GM19099 (cell line): ENCODE results near the gene IRF2BP1.

ENCODE experiments used
- POLR2A ChIP-seq: IDR thresholded peaks from 3 replicates; pipeline ENCODE4 v1.6.1; 2011; ENCODE audit warnings: low read depth; ENCODE audit not compliant: insufficient read length; ENCODE audit errors: extremely low read depth

Gene IRF2BP1, protein sequence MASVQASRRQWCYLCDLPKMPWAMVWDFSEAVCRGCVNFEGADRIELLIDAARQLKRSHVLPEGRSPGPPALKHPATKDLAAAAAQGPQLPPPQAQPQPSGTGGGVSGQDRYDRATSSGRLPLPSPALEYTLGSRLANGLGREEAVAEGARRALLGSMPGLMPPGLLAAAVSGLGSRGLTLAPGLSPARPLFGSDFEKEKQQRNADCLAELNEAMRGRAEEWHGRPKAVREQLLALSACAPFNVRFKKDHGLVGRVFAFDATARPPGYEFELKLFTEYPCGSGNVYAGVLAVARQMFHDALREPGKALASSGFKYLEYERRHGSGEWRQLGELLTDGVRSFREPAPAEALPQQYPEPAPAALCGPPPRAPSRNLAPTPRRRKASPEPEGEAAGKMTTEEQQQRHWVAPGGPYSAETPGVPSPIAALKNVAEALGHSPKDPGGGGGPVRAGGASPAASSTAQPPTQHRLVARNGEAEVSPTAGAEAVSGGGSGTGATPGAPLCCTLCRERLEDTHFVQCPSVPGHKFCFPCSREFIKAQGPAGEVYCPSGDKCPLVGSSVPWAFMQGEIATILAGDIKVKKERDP

GRCh38 chr19:45885556-45886426 is at the start of gene IRF2BP1:
IRF2BP1 (minus strand) TSS chr19:45886141; CDS start chr19:45885774, 367 bp downstream.
- peak; percentile 60 for TF ChIP-seq POLR2A

DNA sequence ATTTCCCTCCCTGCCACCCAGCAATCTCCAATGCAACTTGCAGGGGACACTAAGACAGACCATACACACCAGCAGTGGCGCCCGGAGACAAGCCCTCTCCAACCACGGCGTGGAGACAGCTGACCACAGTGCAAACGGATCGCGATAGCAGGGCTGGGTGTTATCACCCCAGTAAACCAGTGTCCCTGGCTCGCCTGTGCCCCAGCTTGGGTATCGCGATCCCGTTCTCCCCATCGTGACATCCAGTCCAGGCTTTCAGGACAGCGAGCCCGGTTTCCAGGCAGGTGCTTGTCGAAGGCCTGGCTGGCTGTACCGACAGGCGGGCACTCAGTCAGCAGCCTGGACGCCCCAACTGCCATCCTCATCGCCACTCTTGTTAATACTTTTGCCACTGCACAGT is 49.3 kb upstream of the IRF2BP1 start:
- TF ChIP-seq POLR2A = no peak

DNA sequence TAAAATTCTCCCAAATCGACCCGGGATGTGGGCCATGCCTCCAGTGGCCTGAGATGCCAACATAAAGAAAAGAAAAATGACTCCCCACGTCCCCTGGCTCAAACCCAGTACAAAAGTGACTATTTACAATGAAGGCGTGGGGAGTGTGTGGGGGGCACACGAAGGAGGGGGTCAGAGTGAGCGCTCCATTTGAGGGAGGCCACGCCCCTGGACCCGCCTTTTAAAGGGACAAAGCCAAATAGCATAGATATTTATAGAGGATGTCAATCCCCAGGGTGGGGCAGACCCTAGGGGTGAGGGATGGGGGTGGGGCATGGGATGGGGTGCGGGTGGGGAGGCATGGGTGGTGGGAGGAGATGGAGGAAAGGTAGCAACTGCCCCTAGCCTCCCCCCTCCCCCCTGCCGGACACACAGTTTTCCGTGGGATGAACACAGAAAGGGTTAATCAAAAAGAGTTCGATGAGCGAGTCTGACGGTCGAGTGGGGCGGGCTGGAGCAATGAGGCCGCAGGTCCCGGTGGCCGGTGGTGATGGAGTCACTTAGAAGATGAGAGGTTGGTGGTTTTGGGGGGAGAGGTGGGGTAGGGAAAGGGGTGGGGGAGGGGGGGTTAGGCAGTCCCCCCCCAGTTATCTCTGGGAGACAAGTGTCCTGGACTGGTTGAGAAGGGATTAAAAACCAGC is 48.8 kb upstream of the IRF2BP1 start:
- no peak for TF ChIP-seq POLR2A

- no peak for TF ChIP-seq POLR2A
These were observed 47.8 kb upstream of the IRF2BP1 start for GRCh38 chr19:45933759-45934158.

- no peak for TF ChIP-seq POLR2A
These were observed 45.1 kb upstream of the IRF2BP1 start for GRCh38 chr19:45931055-45931454.

DNA sequence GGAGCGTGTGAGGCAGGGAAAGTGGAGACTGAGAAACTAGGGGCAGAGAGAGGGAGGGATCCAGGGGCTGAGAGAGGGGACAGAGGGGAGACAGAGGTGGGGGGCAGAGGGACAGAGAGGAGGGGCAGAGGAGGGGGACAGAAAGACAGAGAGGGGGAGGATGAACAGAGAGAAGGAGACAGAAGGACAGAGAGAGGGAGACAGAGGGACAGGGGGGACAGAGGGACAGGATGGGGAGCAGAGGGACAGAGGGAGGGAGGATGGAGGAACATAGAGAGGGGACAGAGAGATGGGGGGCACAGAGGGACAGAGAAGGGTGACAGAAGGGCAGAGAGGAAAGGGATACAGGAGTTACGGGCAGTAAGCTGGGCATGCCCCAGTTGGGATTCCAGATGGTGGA is 43.3 kb upstream of the IRF2BP1 start:
- TF ChIP-seq POLR2A = no peak

DNA sequence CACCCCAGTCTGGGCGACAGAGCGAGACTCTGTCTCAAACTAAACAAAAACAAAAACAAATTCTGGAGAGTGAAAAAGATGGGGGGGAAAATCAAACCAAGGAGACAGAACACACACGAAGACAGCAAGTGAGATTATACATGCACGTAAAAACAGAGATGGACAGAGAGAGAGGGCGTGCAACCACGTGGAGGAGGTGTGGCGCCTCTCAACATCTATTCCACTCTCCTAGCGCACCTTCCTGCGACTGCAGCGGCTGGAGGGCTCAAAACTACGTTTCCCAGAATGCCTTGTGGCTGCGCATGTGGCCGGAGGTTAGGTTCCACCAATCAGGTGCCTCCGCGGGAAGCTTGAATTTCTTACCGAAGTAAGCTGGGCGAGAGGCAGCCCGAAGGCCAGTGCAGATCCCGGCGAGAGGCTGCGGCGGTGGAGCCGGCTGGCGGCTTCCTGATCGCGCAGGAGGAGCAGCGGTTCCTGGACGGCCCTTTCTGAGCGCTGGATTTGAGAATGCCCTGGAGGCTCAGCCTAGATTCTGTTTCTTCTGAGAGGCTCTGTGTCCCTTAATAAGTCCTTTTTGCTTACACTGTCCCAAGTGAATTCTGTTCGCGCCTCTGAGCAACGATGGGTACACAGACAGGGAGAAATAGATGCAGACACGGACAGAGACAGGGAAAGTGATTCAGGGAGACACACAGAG is 41.8 kb upstream of the IRF2BP1 start:
- peak; percentile 83 for TF ChIP-seq POLR2A

DNA sequence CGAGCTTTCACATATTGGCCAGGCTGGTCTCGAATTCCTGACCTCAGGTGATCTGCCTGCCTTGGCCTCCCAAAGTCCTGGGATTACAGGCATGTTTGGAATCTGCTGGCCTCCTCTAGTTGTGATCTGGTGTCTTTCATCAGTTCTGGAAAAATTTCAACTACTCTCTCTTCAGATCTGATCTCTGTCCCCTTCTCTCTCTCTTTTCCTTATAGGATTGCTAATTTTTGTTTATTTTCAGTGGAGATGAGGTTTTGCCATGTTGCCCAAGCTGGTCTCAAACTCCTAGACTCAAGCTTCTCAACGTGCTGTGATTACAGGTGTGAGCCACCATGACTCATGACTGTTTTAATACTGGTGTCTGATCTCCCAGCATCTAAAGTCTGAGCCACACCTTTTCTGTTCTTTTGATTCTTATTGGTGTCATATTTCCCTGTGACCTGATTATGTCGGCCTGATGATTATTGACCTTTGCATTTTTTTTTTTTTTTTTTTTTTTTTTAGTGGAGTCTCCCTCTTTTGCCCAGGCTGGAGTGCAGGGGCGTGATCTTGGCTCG is 39.0 kb upstream of the IRF2BP1 start:
- no peak for TF ChIP-seq POLR2A

DNA sequence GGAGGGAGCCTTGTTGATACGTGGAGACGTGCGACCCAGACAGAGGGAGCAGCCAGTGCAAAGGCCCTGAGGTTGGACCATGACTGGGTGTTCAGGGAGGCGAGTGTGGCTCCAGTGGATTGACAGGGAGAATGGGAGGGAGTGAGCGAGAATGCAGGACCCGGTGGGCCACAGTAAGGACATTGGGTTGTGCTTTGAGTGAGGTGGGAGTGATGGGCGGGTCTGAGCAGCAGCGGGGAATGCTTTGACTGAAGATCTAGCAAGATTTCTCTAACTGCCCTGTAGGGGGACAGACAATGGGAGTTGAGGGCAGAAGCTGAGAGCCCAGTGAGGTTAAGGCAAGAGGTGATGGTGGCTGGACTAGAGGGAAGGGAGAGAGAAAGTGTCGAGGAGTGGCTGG is 36.3 kb upstream of the IRF2BP1 start:
- TF ChIP-seq POLR2A = no peak

DNA sequence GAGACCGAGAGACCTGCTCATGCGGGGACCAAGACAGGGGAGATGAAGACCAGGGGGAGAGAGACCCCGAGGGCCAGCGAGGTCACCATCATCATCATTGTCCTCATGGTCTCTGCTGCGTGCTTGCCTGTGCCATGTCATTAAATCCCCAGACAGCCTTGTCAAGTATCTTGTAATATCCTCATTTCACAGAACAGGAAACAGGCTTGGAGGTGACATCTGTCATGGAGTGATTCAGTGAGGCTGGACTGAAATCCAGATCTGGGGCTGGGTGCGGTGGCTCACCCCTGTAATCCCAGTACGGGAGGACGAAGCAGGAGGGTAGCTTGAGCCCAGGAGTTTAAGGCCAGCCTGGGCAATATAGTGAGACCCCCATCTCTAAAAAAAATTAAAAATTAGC is 34.5 kb upstream of the IRF2BP1 start:
- TF ChIP-seq POLR2A = no peak

DNA sequence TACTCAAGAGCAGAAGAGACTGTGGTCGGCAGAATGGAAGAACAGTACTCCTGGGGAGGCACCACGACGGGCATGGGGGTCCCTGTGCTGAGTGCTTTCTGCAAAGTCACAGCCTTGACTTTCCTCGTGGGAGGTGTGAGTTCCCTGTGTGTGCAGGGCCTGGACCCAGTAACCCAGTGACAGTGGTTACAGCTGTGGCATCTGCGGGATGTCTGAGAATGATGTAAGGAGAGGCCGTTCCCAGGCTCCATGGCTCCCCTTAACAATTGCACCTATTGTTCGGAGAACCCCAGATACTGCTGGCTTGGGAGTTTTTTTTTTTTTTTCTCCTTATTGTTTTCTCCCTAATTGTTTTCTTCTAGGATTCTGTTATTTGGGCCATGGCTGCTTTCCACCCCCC is 33.7 kb upstream of the IRF2BP1 start:
- no peak for TF ChIP-seq POLR2A

- no peak for TF ChIP-seq POLR2A
These were observed 32.8 kb upstream of the IRF2BP1 start for GRCh38 chr19:45918721-45919120.

- no peak for TF ChIP-seq POLR2A
These were observed 31.6 kb upstream of the IRF2BP1 start for GRCh38 chr19:45917421-45918091.

DNA sequence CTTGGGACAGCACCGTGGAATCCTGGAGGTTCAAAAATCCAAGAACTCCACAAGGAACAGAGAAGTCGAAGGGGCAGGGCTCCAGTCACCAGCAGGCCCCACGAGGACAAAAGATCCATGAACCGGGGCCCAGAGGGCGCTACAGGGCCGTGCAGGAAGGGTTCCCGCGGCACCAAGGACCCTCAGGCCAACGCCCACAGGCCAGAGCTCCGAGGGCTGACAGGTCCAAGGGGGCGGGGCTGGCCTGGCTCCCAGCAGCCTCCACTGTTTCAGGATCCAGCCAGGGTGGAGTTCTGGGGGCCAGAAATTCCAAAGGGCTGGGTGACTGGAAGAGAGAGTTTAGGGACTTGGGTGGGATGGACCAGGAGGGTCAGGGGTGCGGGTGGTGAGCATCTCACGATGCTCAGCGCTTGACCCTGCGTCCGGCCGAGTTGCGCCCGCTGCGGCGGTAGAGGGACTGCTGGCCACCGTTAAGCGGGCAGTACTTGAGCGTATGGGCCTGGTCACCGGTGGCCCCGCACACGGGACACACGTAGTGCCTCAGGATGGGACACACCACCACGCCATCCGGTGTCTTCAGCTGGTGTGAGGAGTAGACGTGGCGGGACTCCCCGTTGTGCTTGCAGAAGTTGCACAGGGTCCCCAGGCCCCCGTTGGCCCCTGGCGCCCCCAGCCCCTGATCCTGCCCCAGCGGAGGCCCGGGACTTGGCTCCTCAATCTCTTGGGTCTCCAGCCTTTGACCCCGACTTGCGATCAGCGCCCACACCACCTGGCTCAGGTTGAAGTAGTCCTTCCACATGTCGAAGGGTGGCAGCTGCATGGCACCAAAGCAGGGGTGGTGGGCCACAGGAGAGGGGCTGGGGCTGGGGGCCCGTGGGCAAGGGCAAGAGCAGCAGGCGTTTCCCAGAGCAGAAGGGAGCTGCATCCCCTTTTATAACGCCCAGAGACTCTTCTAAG is 28.2 kb upstream of the IRF2BP1 start, which contains the start of gene NANOS2:
NANOS2 (minus strand) TSS at position 905 of the 957 bp plus-strand sequence; CDS start at position 820, 85 bp downstream.
- TF ChIP-seq POLR2A = no peak
